IPS DF 4.7 (cell line): ENCODE data around the gene SHOX.
"Not testable (repeated sequence)": the region's sequence is repeated elsewhere in the genome, so short reads cannot be mapped to it uniquely, and the experiment has no call there.

Experiments
- DNase-seq: peaks from one replicate; pipeline ENCODE4 v3.0.0-alpha.2; 2013; ENCODE audit warnings: low spot score; ENCODE audit errors: extremely low read depth

The SHOX gene

GRCh38 chrX:636981-637659 is 6.5 kb downstream of the SHOX start:
- no peak for DNase-seq

DNA sequence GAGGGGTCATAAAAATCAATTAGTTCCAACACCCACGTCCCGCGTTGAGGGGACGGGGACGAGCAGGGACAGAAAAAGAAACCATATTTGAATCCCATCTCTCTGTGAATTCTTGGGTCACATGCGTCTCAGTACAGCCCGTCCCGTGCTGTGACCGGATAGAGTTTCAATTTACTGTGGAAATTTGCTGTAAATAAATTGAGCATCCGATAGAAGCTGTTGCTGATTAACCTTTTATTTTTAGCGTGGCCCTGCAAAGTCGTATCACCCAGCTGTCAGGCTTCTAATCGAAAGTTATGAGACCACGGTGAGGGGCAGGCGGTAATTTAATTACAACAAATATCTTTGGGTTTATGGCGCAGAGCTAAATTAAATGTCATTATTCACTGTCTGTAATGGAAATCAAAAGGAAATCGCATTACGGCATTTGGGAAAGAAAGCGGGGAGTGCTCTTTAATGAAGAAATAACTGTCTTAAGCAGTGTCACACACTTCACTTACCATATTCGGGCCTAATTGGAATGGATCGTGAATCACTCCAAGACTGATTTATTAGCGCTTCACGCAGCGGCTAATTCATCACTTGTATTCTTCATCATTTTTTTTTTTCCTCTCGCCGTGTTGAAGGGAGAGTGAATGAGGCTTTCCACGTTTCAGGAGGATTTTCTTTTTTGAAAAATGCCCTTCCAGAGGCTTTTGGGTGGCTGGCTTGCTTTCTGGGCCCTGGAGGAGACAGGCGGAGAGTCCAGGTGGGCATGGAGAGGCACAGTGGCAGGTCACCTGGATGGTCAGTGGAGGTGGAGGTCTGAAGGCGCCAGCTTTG is 7.3 kb downstream of the SHOX start:
- no peak for DNase-seq

DNA sequence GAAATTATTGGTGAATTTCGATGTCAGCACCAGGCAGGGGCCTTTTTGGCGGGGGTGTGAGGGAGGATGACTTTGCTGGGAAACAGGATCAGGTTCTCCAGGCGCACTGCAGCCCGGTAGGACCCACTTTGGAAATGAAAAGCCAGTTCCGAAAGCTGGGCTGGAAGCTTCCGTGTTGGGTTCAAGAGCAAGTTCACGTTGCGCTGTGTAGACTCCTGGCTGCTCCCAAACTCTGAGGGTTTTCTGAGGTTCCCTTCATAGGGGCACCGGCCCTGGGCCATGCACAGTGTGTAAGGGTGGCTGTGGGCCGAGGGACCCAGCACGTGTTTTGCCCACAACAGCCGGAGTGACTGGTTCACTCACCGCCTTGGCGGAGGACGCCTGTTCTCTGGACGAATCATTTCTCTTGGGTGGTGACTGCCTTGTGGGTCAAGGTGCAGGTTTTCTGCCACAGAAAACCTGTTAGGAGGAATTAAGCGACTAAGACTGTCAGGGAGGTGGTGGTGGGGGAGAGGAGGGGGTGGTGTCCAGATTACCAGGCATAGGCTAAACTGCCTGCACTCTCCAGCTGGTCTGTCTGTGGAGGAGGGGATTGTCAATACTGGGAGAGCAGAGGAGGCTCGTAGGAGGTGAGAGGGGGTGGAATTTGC is 8.0 kb downstream of the SHOX start:
- DNase-seq: no peak

GRCh38 chrX:639151-639550 is 8.6 kb downstream of the SHOX start:
- DNase-seq: no peak

DNA sequence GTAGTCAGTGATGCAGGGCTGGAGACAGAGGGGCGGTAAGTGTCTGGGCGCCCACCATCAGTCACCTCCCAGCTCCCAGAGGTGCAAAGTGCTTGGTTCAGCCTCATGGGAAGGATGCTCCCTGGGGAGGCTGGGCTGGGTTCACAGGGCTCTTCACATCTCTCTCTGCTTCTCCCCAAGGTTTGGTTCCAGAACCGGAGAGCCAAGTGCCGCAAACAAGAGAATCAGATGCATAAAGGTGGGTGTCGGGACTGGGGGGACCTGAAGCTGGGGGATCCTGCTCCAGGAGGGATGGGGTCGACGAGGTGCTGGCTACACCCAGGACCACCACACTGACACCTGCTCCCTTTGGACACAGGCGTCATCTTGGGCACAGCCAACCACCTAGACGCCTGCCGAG is 10.1 kb downstream of the SHOX start:
- DNase-seq: no peak

GRCh38 chrX:641671-642435 is 11.3 kb downstream of the SHOX start:
- no peak for DNase-seq

DNA sequence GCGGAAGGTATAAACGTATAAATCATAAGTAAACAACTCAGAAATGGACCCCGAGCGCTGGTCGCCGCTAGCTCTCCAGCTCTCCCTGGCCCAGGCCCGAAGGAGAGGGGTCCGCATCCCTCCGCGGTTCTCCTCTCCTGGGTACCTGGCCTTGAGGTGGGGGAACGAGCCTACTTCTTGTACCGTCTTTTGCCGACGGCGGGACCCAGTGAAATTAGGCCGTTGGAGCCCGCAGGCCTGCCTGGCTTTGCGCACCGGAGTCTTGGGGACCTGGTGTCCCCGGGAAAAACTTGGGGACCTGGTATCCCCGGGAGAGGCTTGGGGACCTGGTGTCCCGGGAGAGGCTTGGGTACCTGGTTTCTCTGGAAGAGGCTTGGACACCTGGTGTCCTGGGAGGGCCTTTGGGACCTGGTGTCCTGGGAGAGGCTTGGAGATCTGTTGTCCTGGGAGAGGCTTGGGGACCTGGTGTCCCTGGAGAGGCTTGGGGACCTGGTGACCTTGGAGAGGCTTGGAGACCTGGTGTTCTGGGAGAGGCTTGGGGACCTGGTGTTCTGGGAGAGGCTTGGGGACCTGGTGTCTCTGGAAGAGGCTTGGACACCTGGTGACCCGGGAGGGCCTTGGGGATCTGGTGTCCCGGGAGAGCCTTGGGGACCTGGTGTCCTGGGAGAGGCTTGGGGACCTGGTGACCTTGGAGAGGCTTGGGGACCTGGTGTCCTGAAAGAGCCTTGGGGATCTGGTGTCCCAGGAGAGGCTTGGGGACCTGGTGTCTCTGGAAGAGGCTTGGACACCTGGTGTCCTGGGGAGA is 12.0 kb downstream of the SHOX start:
- no peak for DNase-seq

DNA sequence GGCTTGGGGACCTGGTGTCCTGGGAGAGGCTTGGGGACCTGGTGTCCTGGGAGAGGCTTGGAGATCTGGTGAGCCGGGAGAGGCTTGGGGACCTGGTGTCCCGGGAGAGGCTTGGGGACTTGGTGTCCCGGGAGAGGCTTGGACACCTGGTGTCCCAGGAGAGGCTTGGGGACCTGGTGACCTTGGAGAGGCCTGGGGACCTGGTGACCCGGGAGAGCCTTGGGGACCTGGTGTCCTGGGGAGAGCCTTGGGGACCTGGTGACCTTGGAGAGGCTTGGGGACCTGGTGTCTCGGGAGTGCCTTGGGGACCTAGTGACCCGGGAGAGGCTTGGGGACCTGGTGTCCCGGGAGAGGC is 12.6 kb downstream of the SHOX start:
- no peak for DNase-seq

GRCh38 chrX:643911-644303 is 13.3 kb downstream of the SHOX start:
- DNase-seq: no peak

DNA sequence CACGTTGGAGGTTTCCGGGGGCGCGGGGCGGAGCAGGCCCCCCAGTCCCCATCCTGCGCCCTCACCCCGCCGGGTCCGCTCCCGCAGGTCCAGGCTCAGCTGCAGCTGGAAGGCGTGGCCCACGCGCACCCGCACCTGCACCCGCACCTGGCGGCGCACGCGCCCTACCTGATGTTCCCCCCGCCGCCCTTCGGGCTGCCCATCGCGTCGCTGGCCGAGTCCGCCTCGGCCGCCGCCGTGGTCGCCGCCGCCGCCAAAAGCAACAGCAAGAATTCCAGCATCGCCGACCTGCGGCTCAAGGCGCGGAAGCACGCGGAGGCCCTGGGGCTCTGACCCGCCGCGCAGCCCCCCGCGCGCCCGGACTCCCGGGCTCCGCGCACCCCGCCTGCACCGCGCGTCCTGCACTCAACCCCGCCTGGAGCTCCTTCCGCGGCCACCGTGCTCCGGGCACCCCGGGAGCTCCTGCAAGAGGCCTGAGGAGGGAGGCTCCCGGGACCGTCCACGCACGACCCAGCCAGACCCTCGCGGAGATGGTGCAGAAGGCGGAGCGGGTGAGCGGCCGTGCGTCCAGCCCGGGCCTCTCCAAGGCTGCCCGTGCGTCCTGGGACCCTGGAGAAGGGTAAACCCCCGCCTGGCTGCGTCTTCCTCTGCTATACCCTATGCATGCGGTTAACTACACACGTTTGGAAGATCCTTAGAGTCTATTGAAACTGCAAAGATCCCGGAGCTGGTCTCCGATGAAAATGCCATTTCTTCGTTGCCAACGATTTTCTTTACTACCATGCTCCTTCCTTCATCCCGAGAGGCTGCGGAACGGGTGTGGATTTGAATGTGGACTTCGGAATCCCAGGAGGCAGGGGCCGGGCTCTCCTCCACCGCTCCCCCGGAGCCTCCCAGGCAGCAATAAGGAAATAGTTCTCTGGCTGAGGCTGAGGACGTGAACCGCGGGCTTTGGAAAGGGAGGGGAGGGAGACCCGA is 14.0 kb downstream of the SHOX start:
- no peak for DNase-seq

GRCh38 chrX:646228-646495 is 15.6 kb downstream of the SHOX start:
- DNase-seq: no peak

- no peak for DNase-seq
These were observed 16.2 kb downstream of the SHOX start for GRCh38 chrX:646796-647195.

DNA sequence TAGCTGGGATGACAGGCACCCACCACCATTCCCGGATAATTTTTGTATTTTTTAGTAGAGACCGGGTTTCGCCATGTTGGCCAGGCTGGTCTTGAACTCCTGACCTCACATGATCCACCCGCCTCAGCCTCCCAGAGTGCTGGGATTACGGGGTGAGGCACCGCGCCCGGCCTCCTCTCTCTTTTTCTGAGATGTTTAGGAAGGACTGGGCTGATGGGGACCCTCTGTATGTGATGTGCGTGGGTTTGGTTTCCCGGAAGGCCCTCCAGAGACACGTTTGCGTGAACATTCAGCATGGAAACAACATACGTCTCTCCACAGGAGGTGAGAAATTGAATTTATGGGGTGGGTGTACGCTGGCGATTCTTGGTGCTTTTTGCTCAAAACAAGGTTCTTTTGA is 18.6 kb downstream of the SHOX start:
- no peak for DNase-seq

- DNase-seq: no peak
These were observed 19.7 kb downstream of the SHOX start for GRCh38 chrX:650324-650723.

- no peak for DNase-seq
These were observed 20.2 kb downstream of the SHOX start for GRCh38 chrX:650811-651210.

GRCh38 chrX:651922-652321 is 21.3 kb downstream of the SHOX start:
- DNase-seq: not testable (repeated sequence)

GRCh38 chrX:652341-652741 is 21.8 kb downstream of the SHOX start:
- no peak for DNase-seq

GRCh38 chrX:653306-653705 is 22.7 kb downstream of the SHOX start:
- no peak for DNase-seq

GRCh38 chrX:661154-661553 is 30.6 kb downstream of the SHOX start:
- DNase-seq: no peak

- DNase-seq: no peak
These were observed 31.5 kb downstream of the SHOX start for GRCh38 chrX:662126-662525.
